Activated CD8-positive, alpha-beta memory T cell treated with anti-CD3 and anti-CD28 coated beads for 36 hours (primary cell): ENCODE measurements around the gene PRSS57. TPM values are rescaled to one million over a fixed set of nuclear protein-coding genes. Genes with fewer than 3 reads are reported as not detected.

ENCODE experiments used
- CTCF ChIA-PET: fragments of 350-600 bp; sonication (Branson Sonifier 250); formaldehyde crosslinking; loops from one replicate; lab custom pipeline; 2021; ENCODE audit warnings: antibody characterized with exemption; lab: Charles Lee
- POLR2A ChIA-PET: fragments of 350-600 bp; sonication (Branson Sonifier 250); formaldehyde crosslinking; loops from one replicate; lab custom pipeline; 2021; ENCODE audit warnings: antibody characterized with exemption; lab: Charles Lee
- total RNA-seq, 2 experiments: library from RNA; stranded (reverse); gene quantifications; one replicate each; pipeline ENCODE4 v1.2.3, GENCODE V29; 2021

PRSS57 gene
- total RNA-seq, 2 experiments from 2014 or later = not detected

DNA sequence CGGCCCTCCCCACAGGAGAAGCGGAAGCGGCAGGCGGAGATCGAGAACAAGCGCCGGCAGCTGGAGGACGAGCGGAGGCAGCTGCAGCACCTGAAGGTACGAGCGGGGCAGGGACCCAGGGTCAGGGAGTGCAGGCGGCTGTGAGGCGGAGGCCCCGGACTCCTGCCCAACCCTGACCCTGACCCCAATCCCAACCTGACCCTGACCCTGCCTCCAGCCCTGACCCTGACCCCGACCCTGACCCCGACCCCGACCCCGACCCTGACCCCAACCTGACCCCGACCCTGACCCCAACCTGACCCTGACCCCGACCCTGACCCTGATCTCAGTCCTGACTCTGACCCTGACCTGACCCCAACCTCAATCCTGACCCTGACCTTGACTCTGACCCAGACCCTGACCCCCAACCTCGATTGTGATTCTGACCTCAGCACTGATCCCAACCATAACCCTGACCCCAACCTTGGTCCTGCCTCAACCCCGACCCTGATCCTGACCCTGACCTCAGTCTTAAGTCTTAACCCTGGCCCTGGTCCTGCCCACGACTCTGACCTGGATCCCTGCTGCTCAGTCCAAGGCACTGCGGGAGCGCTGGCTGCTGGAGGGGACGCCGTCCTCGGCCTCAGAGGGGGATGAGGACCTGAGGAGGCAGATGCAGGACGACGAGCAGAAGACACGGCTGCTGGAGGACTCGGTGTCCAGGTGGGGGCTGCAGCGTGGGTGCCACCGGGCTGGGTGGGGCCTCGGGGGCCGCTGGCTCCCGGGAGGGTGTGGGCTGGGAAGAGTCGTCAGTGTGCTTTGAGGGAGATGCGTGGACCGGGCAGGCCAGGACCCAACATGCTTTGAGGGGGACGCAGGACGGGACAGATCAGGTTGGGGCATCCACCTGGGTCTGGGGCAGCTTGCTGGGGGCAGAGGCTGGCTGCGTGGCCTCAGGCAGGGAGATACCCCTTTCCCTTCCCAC lies 32.0 kb upstream of the PRSS57 start:
- ChIA-PET CTCF (no interaction called here), POLR2A (no interaction called here)

DNA sequence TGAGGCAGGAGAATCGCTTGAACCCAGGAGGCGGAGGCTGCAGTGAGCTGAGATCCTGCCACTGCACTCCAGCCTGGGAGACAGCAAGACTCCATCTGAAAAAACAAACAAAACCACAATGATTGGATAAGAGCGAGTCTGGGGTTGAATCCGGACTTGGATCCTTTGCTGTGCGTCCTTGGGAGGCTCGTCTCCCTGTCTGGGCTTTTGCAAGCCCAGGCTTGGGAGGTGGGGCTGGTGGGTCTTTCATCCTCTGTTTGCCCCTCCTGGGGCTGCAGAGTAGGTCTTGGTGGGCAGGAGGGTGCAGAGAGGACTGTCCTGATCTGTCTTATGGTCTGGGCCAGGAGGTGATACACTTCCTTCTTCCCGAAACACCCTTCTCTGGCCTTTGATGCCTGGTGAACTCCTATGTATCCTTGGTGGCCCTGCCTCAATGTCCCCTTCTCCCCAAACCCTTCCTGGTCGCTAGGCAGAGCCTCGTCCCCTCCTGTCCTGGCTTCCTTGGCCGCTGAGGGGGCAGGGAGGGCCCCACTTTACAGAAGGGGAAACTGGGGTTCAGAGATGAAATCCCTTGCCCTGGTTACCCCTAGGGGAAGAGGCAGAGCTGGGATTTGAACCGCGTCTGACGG lies 30.3 kb upstream of the PRSS57 start:
- ChIA-PET CTCF (no interaction called here), POLR2A (interaction anchor here (0.6 kb wide), 1 partner anchor 46 kb away, joined by 3 read pairs; no protein-coding TSS in a partner anchor)

DNA sequence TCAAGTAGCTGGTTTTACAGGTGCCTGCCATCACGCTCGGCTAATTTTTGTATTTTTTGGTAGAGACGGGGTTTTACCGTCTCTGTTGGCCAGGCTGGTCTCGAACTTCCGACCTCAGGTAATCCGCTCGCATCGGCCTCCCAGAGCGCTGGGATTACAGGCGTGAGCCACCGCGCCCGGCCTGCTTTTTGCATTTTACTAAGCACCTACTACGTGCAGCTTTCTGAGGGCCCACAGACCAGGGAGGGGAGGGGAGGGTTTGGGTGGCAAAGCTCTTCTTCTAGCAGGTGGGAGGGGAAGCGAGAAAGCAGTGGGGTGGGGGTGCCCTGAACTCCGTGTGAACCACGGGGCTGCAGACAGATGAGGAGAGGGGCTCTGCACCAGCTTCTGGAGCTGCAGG lies 28.5 kb upstream of the PRSS57 start:
- CTCF ChIA-PET = interaction anchor here (0.6 to 1.3 kb wide), 2 partner anchors 11 to 234 kb away, joined by 3 read pairs; no protein-coding TSS in a partner anchor
- POLR2A ChIA-PET = no interaction called here

DNA sequence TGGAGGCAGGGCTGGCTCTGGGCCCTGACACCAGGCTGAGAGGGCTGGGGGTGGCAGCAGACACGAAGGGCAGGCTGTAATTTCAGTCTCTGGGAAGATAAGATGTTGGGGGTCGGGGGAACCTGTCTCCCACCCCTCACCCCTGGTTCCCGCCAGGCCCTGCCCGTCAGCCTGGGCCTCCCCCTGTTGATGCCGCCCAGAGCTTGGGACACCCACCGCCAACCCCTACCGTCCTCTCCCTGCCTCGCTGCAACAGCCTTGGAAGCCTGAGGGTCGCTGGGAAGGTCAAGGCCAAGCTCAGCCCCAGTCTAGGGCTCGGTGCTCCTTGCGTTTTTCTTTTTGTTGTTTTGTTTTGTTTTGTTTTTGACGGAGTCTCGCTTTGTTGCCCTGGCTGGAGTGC lies 28.0 kb upstream of the PRSS57 start:
- ChIA-PET CTCF (interaction anchor here (1.3 kb wide), 1 partner anchor 11 kb away, joined by 3 read pairs; no protein-coding TSS in a partner anchor), POLR2A (no interaction called here)

DNA sequence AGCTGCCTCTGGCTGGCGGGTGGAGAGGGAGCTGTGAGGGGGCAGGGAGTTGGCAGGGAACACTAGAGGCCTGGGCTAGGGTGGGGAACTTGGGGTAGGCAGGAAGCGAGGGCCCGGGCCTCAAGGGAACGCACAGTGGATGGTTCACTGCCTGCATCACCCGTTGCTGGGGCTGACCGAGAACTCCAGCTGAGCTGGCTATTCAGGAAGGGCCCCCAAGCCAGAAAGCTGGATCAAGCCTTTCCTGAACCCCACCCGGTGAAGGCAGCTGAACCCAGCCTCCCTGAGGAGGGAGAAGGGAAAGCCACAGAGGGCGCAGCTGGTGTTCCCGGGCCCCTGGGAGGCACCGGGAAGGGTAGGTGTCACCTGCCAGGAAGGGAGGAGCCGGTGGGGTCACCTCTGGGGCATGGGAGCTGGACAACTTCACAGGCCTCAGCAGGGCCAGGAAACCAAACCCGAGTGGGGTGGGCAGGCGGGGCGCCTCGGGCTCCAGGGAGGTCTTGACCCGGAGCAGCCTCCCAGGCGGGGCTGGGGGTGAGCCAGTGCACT lies 27.4 kb upstream of the PRSS57 start:
- ChIA-PET POLR2A (no interaction called here), CTCF (interaction anchor here (1.3 kb wide), 1 partner anchor 12 kb away, joined by 3 read pairs; no protein-coding TSS in a partner anchor)

DNA sequence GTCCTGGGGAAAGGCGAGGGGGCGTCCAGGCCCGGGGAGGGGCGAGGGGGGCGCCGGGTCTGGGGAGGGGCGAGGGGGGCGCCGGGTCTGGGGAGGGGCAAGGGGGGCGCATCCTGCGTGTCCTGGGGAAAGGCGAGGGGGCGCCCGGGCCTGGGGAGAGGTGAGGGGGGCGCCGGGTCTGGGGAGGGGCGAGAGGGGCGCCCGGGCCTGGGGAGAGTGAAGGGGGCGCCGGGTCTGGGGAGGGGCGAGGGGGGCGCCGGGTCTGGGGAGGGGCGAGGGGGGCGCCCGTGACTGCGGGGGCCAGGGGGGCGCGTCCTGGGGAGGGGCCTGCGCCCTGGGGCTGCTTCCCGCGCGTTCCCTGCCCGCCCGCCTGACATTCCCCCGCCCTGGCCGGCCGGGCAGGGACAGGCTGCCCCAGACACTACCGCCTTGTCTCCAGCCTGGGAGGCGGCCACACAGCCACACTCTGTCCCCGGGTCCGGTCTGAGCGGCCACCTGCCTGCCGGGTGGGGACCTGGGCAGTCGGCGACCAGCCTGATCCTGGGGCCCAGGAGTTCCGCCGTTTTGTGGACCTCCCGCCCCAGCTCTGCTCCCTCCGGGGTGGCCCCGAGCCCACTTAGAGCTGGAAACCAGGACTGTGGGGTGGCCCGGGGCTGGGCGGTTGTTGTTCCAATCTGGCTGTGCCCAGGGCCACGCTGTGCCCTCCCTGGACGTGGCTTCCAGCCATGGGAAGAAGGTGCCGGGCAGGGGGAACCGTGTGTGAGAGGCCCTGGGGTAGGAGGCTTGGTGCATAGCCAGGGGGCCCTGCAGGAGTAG lies 25.3 kb upstream of the PRSS57 start:
- CTCF ChIA-PET = no interaction called here

DNA sequence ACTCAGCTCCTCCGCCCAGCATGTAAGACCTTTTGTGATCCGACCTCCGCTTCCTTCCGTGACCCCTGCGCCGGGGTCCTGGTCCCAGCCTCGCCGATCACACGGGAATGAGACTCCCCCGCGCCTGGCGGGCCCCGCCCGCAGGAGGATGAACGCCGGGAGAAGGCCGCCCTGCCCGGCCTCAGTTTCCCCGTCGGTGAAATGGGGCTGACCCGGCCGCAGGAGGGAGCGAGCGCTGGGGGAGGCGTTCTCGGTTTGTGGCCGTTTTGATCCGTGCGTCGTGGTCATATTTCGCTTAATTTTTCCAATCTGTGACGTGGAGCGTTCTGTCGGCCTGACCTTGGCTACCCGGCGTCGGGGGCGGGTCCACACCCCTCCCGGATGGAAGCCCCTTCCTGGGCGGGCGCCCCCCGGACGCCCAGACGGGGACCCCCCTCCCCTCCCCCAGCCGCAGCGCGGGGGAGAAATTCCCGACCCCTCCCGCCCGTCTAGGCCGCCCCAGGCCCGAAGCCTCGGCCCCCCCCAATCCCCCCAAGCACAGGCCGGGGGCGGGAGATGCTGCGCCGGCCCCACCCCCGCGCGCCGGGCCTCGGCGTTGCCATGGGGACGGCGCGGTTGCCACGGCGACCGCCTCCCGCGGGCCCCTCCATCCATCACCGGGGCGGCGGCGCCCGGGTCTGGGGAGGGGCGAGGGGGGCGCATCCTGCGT lies 24.5 kb upstream of the PRSS57 start:
- CTCF ChIA-PET = no interaction called here
- POLR2A ChIA-PET = no interaction called here

More for the DNA sequence above, 25.3 kb upstream of the PRSS57 start:
- POLR2A ChIA-PET = no interaction called here

DNA sequence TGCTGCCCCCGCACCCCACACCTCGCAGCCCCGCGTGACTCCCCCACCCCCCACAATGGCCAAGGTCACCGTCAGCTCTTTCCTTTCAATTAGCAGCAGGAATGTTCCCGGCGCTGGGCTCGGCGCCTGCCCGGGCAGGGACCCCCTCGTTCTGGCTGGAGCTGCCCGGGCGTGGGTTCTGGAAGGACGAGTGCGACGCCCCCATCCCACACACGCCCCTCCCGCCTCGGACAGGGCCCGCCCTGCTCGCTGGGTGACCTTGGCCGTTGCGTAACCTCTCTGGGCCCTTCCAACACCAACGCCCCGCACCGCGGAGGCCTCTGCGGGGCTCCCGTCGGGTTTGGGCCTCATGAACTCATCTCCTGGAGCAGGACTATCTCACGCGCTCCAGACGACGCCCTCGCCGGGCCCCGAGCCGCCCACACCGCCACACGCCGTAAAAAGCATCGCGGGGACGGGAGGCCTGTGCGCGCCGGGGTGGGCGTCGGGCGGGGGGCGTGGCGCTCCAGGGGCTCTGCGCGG lies 23.8 kb upstream of the PRSS57 start:
- POLR2A ChIA-PET = no interaction called here

DNA sequence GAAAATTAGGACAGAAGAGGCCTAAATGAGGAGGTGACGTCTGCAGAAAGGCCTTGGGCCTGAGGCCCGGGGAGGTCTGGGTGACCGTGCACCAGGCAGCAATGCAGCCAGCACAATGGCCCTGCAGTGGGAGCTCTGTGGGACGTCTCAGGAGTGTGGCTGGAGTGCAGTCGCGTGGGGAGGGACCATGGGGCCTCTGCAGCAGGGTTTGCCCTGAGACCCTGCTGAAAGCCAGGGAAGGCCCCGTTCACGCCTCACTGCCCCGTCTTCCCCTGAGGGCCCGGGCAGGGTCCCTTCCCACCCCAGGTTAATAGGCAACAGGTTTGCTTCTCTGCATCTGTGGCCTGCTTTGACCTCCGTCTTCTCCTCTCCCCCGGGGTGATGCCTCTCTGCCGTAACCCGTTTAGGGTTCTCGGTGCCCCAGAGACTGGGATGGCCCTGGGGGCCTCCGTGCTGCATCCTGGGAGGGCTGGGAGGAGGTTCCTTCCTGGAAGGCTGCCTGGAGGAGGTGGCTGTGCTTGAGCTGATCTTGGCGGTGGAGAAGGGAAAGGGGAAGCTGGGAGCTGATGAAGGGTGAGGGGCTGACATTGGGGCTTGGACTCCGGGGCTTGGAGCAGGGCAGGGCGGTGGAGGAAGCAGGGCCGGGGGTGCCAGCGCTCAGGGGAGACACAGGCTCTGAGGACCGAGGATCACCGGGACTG lies 23.1 kb upstream of the PRSS57 start:
- POLR2A ChIA-PET = no interaction called here

More for the DNA sequence above, 23.8 kb upstream of the PRSS57 start:
- CTCF ChIA-PET = no interaction called here

DNA sequence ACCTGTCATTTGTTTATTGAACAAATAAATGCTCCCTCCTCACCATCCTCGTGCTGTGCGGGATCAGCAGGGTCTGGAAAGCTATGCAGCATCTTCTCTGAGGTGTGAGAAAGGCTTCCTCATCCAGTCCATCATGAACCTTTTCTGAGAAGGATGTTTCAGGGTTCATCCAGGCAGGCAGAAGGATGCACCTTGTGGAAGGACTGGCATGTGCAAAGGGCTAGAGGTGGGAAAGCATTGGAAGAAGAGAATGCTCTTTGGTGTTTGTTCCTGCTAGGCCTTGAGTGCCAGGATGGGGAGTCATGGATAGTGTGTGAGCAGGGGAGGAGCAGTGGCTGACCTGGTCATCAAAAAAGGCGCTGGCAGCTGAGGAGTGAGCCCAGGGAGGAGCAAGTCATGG lies 20.1 kb upstream of the PRSS57 start:
- ChIA-PET POLR2A (no interaction called here), CTCF (no interaction called here)

More for the DNA sequence above, 23.1 kb upstream of the PRSS57 start:
- CTCF ChIA-PET = no interaction called here

DNA sequence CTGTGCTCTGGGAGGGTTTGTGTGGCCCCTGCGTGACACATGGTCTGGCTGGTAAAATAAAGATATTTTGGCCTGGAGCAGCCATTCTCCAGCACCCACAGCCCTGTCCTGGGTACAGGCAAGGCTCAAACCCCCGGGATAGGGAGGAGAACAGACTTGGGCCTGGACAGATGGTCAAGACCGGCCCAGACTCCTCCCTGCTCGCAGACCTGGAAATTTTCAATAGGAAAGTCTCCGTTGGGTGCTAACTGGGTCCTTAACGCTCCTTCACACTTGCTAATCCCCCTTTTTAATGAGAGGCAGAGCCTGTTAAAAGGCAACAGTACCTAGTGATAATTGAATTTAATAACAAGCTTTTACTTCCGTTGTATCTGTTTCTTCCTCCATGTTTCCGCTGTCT lies 16.0 kb upstream of the PRSS57 start:
- CTCF ChIA-PET = no interaction called here
- POLR2A ChIA-PET = no interaction called here

DNA sequence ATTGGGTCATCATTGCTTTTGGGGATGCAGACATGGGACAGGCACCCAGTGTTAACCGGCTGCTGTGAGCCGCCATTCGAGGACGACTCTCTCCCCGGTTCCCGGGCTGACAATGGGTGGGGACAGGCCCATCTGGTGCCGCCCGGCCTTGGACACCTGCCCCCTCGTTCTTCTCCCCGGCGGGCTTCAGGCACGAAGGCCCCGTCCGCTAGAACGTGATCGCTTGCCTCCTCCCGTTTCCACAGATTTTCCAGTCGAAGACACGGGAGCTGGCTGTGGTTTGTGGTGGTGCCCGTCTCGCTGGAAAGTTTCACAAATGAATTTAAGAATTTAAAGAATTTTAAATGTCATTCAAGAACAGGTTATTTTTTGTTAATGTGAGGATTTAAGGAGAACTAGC lies 15.5 kb upstream of the PRSS57 start:
- ChIA-PET CTCF (no interaction called here), POLR2A (no interaction called here)

DNA sequence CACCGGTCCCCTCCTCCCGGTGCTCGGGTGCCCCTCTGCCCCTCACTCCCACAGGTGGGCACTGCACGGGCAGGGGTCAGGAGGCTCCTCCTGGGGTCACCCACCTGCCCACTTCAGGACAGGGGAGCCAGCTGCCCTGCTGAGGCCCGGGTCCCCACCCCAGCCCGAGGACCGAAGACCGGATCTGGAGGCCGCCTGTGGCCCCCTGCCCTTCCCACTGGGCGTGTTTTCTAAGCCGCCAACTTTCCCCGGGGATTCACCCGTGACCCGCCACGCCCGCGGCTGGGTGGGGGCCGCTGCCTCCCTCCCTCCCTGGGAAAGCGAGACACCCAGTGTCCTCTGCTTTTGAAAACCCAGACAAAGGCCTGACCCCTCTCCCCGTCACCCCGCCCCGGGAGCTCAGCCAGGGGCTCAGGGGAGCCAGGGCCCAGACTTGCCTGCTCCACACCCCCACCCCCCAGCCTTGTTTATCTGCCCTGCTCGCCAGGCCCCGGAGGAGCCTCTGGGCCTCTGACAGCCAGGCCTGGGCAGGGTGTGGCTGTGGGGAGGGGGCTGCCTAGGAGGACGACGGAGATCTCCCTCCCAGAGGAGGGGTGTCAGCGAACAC lies 14.8 kb upstream of the PRSS57 start:
- CTCF ChIA-PET = no interaction called here
- POLR2A ChIA-PET = no interaction called here

DNA sequence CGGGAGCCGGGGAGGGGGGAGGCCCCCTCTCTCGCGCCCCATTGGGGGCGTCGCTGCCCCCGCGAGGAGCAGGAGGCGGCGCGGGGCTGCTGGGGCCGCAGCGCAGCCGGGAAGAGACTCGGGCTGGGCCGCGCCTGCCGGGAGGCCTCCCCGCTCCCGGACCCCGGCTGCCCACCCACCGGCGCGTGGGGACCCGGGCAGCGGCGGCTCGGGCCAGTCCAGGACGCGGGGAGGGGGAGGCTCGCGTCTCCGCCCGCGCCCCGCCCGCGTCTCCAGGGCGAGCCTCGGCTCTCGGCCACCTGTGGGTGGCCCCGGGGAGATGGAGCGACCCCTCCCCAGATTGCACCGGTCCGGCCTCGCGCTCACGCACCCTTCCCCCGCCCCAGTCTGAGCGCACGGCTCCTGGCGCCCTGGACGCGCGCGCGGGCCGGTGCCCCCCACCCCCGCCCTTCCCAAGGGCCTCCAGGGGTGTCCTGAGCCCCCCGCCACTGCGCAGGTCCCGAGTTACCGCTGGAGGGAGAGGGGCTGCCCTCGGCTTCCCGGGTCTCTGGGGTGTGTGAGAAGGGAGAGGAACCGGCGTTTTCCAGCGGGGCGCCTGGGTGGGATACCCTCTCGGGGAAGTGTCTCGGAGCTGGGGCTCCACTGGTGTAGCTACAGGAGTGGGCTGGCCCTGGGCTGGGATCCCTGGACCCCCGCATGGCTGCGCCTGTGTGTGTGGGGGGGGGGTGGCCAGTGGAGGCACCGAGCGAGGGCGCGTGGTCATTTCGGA lies 14.1 kb upstream of the PRSS57 start:
- ChIA-PET POLR2A (no interaction called here), CTCF (no interaction called here)

DNA sequence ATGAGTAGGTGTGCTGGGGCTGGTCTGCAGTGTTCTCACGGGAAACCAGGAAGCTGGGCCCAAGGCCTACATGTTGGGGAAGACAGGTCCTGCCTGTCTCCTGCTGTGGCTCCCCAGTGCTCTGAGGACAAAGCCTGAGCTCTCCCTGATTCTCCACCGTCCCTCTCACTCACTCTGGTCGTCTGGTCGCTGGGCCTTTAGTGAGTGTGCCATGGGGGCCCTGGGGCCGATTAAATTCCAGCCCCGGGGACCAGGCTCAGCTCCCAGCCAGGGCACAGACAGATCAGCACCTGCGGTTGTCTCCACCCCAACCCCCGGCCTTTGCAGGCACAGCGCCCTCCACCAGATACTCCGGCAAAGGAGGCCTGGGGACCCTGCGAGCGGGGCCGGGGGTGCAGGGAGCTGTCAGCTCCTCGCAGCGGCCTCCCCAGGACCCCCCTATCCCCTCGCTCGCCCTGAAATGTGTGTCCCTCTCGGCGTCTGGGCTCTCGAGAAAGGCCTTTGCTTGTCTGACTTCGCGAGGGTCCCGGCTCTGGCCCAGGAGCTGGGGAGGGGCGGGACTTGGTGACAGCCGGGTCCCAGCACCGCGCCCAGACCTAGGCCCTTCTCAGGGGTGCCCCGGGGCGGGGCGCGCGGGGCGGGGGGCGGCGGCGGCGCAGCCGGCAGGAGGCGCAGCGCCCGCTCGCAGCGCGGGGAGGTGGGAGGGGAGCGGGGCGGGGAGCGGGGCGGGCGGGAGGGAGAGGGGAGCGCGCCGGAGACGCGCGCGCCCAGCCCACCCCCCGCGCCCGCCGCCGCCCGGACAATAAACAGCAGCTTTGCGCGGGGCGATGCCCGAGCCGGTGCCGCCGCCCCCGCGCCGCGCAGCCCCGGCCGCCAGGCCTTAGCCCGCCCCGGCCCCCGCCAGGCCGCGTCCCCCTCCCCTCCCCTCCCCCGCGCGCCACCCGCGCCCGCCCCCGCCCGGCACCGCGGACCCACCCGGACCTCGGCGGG lies 13.2 kb upstream of the PRSS57 start, which contains the start of gene PALM:
PALM (plus strand) TSS at position 782 of the 990 bp plus-strand sequence. CDS start 212 bp downstream, outside the sequence.
- ChIA-PET POLR2A (no interaction called here), CTCF (interaction anchor here (1.4 kb wide), 1 partner anchor 10 kb away, joined by 6 read pairs; no protein-coding TSS in a partner anchor)

DNA sequence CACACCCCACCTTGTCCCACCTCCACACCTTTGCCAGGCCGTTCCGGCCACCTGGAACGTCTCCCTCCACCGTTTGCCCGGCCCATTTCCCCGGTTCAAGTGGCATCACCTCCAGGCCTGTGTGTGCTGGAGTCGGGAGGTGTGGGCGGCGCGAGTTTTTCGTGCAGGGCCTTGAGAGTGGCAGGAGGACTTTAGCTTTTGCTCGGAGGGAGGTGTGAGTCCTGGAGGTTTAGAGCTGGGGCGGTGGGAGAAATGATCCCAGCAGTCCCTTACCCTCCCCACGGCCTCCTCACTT lies 9.1 kb upstream of the PRSS57 start:
- CTCF ChIA-PET = no interaction called here
- POLR2A ChIA-PET = interaction anchor here (0.5 kb wide), 1 partner anchor 63 kb away, joined by 4 read pairs; no protein-coding TSS in a partner anchor
